ENCODE results near the gene FPGS.

FPGS gene

GRCh38 chr9:127813686-127814226 lies 11.1 kb downstream of the FPGS start:
- H3K4me3 ChIP-seq (ENCODE audit: low read depth, low read length) = no peak overlapping the region
- TF ChIP-seq CTCF (IDR thresholded peaks at IDR 0.05; ENCODE audit: borderline replicate concordance, insufficient read depth, low read depth, low read length) = no peak

- TF ChIP-seq CTCF (IDR thresholded peaks at IDR 0.05; ENCODE audit: borderline replicate concordance, insufficient read depth, low read depth, low read length) = no peak
These were observed 12.2 kb downstream of the FPGS start for GRCh38 chr9:127814619-127815511.

GRCh38 chr9:127815512-127816361 lies 13.1 kb downstream of the FPGS start:
- H3K4me3 ChIP-seq (ENCODE audit: low read depth, low read length) = no peak overlapping the region
- no peak for TF ChIP-seq CTCF (IDR thresholded peaks at IDR 0.05; ENCODE audit: borderline replicate concordance, insufficient read depth, low read depth, low read length)

More at GRCh38 chr9:127814619-127815511, 12.2 kb downstream of the FPGS start:
- no peak overlapping the region for H3K4me3 ChIP-seq (ENCODE audit: low read depth, low read length)

GRCh38 chr9:127816362-127816725 lies 13.7 kb downstream of the FPGS start:
- H3K4me3 ChIP-seq (ENCODE audit: low read depth, low read length) = no peak overlapping the region
- no peak for TF ChIP-seq CTCF (IDR thresholded peaks at IDR 0.05; ENCODE audit: borderline replicate concordance, insufficient read depth, low read depth, low read length)

- no peak overlapping the region for H3K4me3 ChIP-seq (ENCODE audit: low read depth, low read length)
These were observed 14.0 kb downstream of the FPGS start for GRCh38 chr9:127816728-127817127.

GRCh38 chr9:127817881-127818434 lies 15.3 kb downstream of the FPGS start:
- H3K4me3 ChIP-seq (ENCODE audit: low read depth, low read length) = no peak overlapping the region
- TF ChIP-seq CTCF (IDR thresholded peaks at IDR 0.05; ENCODE audit: borderline replicate concordance, insufficient read depth, low read depth, low read length) = no peak

More at GRCh38 chr9:127816728-127817127, 14.0 kb downstream of the FPGS start:
- TF ChIP-seq CTCF (IDR thresholded peaks at IDR 0.05; ENCODE audit: borderline replicate concordance, insufficient read depth, low read depth, low read length) = no peak
